Neuronal stem cell (in vitro differentiated cells): ENCODE results near the gene ORC3.

Experiments
- DNase-seq: peaks from one replicate; pipeline ENCODE4 v3.0.0-alpha.2; 2013; ENCODE audit warnings: low spot score
- H2AFZ ChIP-seq: one replicate; pipeline ENCODE4 v1.6.1; 2013; ENCODE audit warnings: mild to moderate bottlenecking, low read length, inconsistent platforms
- H2AK5ac ChIP-seq: 2 replicates; pipeline ENCODE4 v1.6.1; 2013; ENCODE audit warnings: low read depth, mild to moderate bottlenecking, inconsistent platforms, low read length, moderate library complexity, mixed read lengths
- H2BK120ac ChIP-seq: 2 replicates; pipeline ENCODE4 v1.6.1; 2013; ENCODE audit warnings: low read depth, mild to moderate bottlenecking, inconsistent platforms, low read length, moderate library complexity, mixed read lengths
- H2BK12ac ChIP-seq: one replicate; pipeline ENCODE4 v1.6.1; 2013; ENCODE audit warnings: low read length, inconsistent platforms
- H2BK15ac ChIP-seq: 2 replicates; pipeline ENCODE4 v1.6.1; 2013; ENCODE audit warnings: mild to moderate bottlenecking, low read length, inconsistent platforms, mixed read lengths
- H2BK5ac ChIP-seq: one replicate; pipeline ENCODE4 v1.6.1; 2013; ENCODE audit warnings: inconsistent platforms, mild to moderate bottlenecking, low read length, moderate library complexity
- H3K14ac ChIP-seq: one replicate; pipeline ENCODE4 v1.6.1; 2013; ENCODE audit warnings: low read length, inconsistent platforms
- H3K18ac ChIP-seq: 2 replicates; pipeline ENCODE4 v1.6.1; 2013; ENCODE audit warnings: low read length, inconsistent platforms
- H3K23ac ChIP-seq: 2 replicates; pipeline ENCODE4 v1.6.1; 2013; ENCODE audit warnings: low read depth, mild to moderate bottlenecking, mixed read lengths, low read length, inconsistent platforms; ENCODE audit not compliant: poor library complexity
- H3K27ac ChIP-seq: replicated peaks from 3 replicates; pipeline ENCODE4 v1.5.1; 2013; ENCODE audit warnings: low read length, inconsistent platforms
- H3K27me3 ChIP-seq, 3 experiments: 2 replicates each; pipeline ENCODE4 v1.6.1; 2013; ENCODE audit warnings: low read length in 3 of 3, mild to moderate bottlenecking in 2 of 3, inconsistent platforms in 1 of 3, low read depth in 1 of 3, mixed read lengths in 1 of 3, moderate library complexity in 1 of 3; ENCODE audit not compliant: control insufficient read depth in 3 of 3, insufficient read depth in 3 of 3
- H3K36me3 ChIP-seq, 2 donors: replicated peaks in 1 of 2; 2 replicates each; pipeline ENCODE4 v1.6.1; 2013; ENCODE audit warnings: low read length in 2 of 2; ENCODE audit not compliant: control insufficient read depth in 2 of 2, insufficient read depth in 2 of 2
- H3K4ac ChIP-seq: 2 replicates; pipeline ENCODE4 v1.6.1; 2013; ENCODE audit warnings: inconsistent platforms, mild to moderate bottlenecking, low read length, moderate library complexity
- H3K4me1 ChIP-seq, 2 donors: 1 replicate in 1 of 2; 2 replicates in 1 of 2; pipeline ENCODE4 v1.6.1; 2013; ENCODE audit warnings: low read length in 2 of 2, low read depth in 1 of 2; ENCODE audit not compliant: control insufficient read depth in 2 of 2, insufficient read depth in 1 of 2
- H3K4me2 ChIP-seq: one replicate; pipeline ENCODE4 v1.6.1; 2013; ENCODE audit warnings: mild to moderate bottlenecking, low read length, inconsistent platforms; ENCODE audit not compliant: insufficient read depth, poor library complexity, severe bottlenecking
- H3K4me3 ChIP-seq, 2 donors: 2 replicates each; pipeline ENCODE4 v1.5.1; 2013; ENCODE audit warnings: low read length in 2 of 2, mild to moderate bottlenecking in 2 of 2, inconsistent platforms in 1 of 2, moderate library complexity in 1 of 2
- H3K79me1 ChIP-seq: one replicate; pipeline ENCODE4 v1.6.1; 2013; ENCODE audit warnings: low read depth, mild to moderate bottlenecking, inconsistent platforms, low read length, moderate library complexity
- H3K9ac ChIP-seq: one replicate; pipeline ENCODE4 v1.6.1; 2013; ENCODE audit warnings: mild to moderate bottlenecking, low read depth, low read length, inconsistent platforms; ENCODE audit not compliant: poor library complexity
- H3K9me3 ChIP-seq, 2 donors: replicated peaks in 1 of 2; 2 replicates each; pipeline versions ENCODE3 to v1.6.1; 2013; ENCODE audit warnings: low read length in 2 of 2, mild to moderate bottlenecking in 2 of 2, inconsistent platforms in 1 of 2, low read depth in 1 of 2, mixed read lengths in 1 of 2, moderate library complexity in 1 of 2; ENCODE audit not compliant: control insufficient read depth in 2 of 2, insufficient read depth in 1 of 2
- H4K8ac ChIP-seq: one replicate; pipeline ENCODE4 v1.6.1; 2013; ENCODE audit warnings: low read depth, mild to moderate bottlenecking, inconsistent platforms, low read length, moderate library complexity
- H4K91ac ChIP-seq: one replicate; pipeline ENCODE4 v1.6.1; 2013; ENCODE audit warnings: low read length, low read depth, mild to moderate bottlenecking, inconsistent platforms; ENCODE audit not compliant: poor library complexity
- WGBS, 2 donors: extraction: QIAGEN DNeasy Blood & Tissue Kit; methylation state at CpG; one replicate each; pipeline ENCODE4 v1.1.7; 2013; ENCODE audit warnings: missing lambda C conversion rate in 2 of 2, mixed read lengths in 1 of 2; ENCODE audit not compliant: insufficient read length in 2 of 2, insufficient replicate concordance in 1 of 2; ENCODE audit errors: extremely low coverage in 2 of 2; 5-methylcytosine and 5-hydroxymethylcytosine counted together

Gene ORC3

DNA sequence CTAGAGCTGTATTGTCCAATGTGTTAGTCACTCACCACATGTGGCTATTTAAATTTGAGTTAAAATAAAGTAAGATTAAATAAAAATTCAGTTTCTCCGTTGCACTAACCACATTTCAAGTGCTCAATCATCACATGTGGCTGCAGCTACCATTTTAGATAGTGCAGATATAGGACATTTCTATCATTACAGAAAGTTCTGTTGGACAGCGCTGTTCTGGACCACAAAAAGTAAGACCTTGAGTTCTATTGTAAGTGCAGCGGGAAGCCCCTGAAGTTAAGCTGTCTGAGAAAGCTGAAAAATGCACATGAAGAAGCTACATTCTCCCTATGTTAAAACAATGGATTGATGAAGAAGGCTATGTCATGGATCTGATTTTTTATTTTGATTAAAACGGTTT lies 1.1 kb downstream of the ORC3 start:
- peak overlapping the region; percentile 55 for H3K4me2 ChIP-seq
- no peak overlapping the region for H2AK5ac ChIP-seq
- H3K4me3 ChIP-seq: peak overlapping the region in 1 of 2 donors; percentile 97
- H2BK15ac ChIP-seq: no peak overlapping the region
- no peak overlapping the region for H3K18ac ChIP-seq
- no CpG with 5 or more reads among the region's 4 CpGs for WGBS, 2 donors
- no peak overlapping the region for H2BK5ac ChIP-seq
- H3K9ac ChIP-seq: no peak overlapping the region
- peaks cover 0 to 6% of the 10 kb centered on the region in 2 donors for H3K4me1 ChIP-seq
- H3K4ac ChIP-seq: no peak overlapping the region
- H3K9me3 ChIP-seq: no peaks in the 10 kb centered on the region
- H3K36me3 ChIP-seq: peaks cover 0 to 55% of the 10 kb centered on the region in 2 donors
- peaks cover 2% of the 10 kb centered on the region for H3K79me1 ChIP-seq
- no peak overlapping the region for H3K23ac ChIP-seq
- H2BK120ac ChIP-seq: no peak overlapping the region
- H3K14ac ChIP-seq: no peak overlapping the region
- H4K91ac ChIP-seq: no peak overlapping the region
- DNase-seq: no peak
- H3K27me3 ChIP-seq: no peaks in the 10 kb centered on the region
- no peak overlapping the region for H2BK12ac ChIP-seq
- H3K27ac ChIP-seq: no peak overlapping the region
- H2AFZ ChIP-seq: no peak overlapping the region
- H4K8ac ChIP-seq: no peak overlapping the region

DNA sequence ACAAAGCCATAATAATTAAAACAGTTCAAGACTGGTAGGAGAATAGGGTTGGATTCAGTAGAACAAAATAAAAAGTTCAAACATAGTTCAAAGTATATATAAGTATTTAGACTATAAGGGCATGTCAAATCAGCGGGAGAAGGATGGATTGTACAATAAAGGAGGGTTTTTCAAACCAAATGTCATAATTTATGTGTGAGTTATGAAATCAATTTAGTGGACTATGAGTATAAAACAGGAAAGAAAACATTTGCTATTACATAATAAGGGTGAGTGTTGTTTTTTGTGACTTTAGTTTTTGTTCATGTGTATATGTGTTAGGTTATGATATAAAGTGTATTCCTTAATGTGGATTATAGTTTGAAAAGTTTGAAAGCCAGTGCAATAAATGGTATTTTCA lies 10.6 kb downstream of the ORC3 start:
- no peaks in the 10 kb centered on the region for H3K9me3 ChIP-seq
- H3K4ac ChIP-seq: no peak overlapping the region
- no peak overlapping the region for H3K27ac ChIP-seq
- H2AFZ ChIP-seq: no peak overlapping the region
- H4K8ac ChIP-seq: no peak overlapping the region
- H3K9ac ChIP-seq: no peak overlapping the region
- H4K91ac ChIP-seq: no peak overlapping the region
- no peak overlapping the region for H2BK120ac ChIP-seq
- H3K4me1 ChIP-seq: no peaks in the 10 kb centered on the region
- no peak overlapping the region for H2AK5ac ChIP-seq
- no CpG with 5 or more reads among the region's 1 CpG for WGBS, 2 donors
- DNase-seq: no peak
- H3K4me2 ChIP-seq: no peak overlapping the region
- H2BK15ac ChIP-seq: no peak overlapping the region
- no peak overlapping the region for H3K18ac ChIP-seq
- no peaks in the 10 kb centered on the region for H3K27me3 ChIP-seq
- peaks cover 3% of the 10 kb centered on the region for H3K79me1 ChIP-seq
- H3K4me3 ChIP-seq: no peak overlapping the region
- H3K36me3 ChIP-seq: peaks cover 2 to 56% of the 10 kb centered on the region in 2 donors
- no peak overlapping the region for H3K23ac ChIP-seq
- no peak overlapping the region for H2BK12ac ChIP-seq
- no peak overlapping the region for H2BK5ac ChIP-seq
- H3K14ac ChIP-seq: no peak overlapping the region

DNA sequence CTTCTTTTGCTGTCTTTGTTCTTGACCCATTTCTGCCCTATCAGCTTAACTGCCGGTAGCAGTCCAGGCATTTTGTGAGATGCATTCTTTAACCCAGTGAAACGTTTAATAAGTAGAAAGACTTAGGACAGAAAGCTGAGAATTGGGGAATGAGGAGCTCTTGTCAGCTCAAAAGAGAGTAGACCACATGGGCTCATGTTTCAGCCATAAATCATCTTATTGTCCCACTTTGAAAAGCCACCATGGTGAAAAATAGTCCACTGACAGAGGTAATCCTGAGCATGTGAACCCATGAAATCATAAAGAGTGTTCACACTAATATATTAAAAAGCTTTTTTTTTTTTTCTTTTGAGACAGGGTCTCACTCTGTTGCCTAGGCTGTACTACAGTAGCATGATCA lies 16.3 kb downstream of the ORC3 start:
- H3K79me1 ChIP-seq: no peaks in the 10 kb centered on the region
- no peak overlapping the region for H2BK12ac ChIP-seq
- no peak overlapping the region for H2BK15ac ChIP-seq
- no CpG with 5 or more reads among the region's 2 CpGs for WGBS, 2 donors
- no peak overlapping the region for H3K9ac ChIP-seq
- H4K91ac ChIP-seq: no peak overlapping the region
- H3K23ac ChIP-seq: no peak overlapping the region
- H2BK5ac ChIP-seq: no peak overlapping the region
- no peak for DNase-seq
- H2AK5ac ChIP-seq: no peak overlapping the region
- H3K4me2 ChIP-seq: no peak overlapping the region
- no peak overlapping the region for H3K18ac ChIP-seq
- no peak overlapping the region for H2BK120ac ChIP-seq
- H2AFZ ChIP-seq: no peak overlapping the region
- no peak overlapping the region for H3K4ac ChIP-seq
- no peaks in the 10 kb centered on the region for H3K27me3 ChIP-seq
- H4K8ac ChIP-seq: no peak overlapping the region
- no peak overlapping the region for H3K27ac ChIP-seq
- H3K4me3 ChIP-seq: no peak overlapping the region
- H3K36me3 ChIP-seq: peaks cover 13 to 80% of the 10 kb centered on the region in 2 donors
- H3K4me1 ChIP-seq: no peaks in the 10 kb centered on the region
- no peaks in the 10 kb centered on the region for H3K9me3 ChIP-seq
- no peak overlapping the region for H3K14ac ChIP-seq

DNA sequence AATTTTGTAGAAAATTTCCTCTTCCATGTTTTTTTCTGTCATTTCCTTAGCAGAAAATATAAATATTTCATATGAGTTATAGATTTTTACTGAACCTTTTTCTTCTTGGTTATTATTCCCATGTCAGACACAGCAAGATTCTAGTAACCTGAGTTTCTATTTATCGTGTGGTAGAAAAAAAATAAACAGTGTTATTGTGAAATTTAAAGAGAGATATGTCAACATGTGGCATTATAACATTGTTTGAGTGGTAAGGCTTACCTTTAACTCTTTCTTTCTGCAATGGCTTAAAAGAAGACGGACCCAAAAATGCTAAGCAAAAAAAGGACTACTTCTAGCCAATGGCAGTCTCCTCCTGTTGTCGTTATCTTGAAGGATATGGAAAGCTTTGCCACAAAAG lies 18.9 kb downstream of the ORC3 start:
- Histone ChIP-seq H2BK5ac (no peak overlapping the region), H3K18ac (no peak overlapping the region), H3K9ac (no peak overlapping the region), H3K9me3 (no peaks in the 10 kb centered on the region), H2BK12ac (no peak overlapping the region), H3K14ac (no peak overlapping the region), H3K27me3 (no peaks in the 10 kb centered on the region), H2BK120ac (no peak overlapping the region), H3K4ac (no peak overlapping the region), H4K8ac (no peak overlapping the region), H2AK5ac (no peak overlapping the region), H3K36me3 (peaks cover 14 to 81% of the 10 kb centered on the region in 2 donors), H3K23ac (no peak overlapping the region), H3K4me3 (no peak overlapping the region), H3K27ac (no peak overlapping the region), H3K79me1 (no peaks in the 10 kb centered on the region), H2AFZ (no peak overlapping the region), H3K4me2 (no peak overlapping the region), H2BK15ac (no peak overlapping the region), H3K4me1 (no peaks in the 10 kb centered on the region), H4K91ac (no peak overlapping the region)
- WGBS, 2 donors: no CpG with 5 or more reads among the region's 3 CpGs
- no peak for DNase-seq
